ENCODE data around the gene ERICH6B.
"Not testable (repeated sequence)": the region's sequence is repeated elsewhere in the genome, so short reads cannot be mapped to it uniquely, and the experiment has no call there.

Gene ERICH6B

DNA sequence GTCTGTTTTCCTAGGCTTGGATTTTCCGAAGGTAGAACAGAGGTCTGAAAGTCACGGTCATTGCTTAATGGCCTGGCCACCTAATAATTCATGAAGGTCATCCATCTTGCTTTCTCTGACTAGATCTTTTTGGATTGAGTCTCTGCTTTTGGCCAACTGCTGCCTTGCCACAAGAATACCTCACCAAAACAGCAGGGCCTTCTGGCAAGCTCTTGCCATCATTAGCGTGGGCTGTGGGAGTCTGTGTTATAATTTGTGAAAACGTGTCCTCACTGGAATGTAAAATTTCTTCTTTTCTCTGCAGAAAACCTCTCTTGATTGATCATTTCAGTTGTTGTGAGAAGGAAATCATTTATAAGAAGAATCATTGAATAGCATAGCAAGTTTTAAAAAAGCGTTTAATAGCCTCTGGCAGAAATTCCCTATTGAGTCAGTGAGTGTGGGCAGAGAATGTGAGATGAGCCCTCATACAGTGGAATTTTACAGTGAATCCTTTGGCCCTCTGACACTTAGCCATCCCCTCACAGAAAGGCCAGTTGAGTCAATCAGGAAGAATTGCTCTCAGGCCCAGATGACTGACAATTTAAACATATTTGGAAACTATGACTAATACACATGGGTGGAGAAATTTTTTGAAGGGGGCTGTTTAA, 43.2 kb upstream of the ERICH6B start:
- no peak overlapping the region for H3K4me3 ChIP-seq (ENCODE audit: low read depth, low read length)
- no peaks in the 10 kb centered on the region for H3K36me3 ChIP-seq (ENCODE audit: control insufficient read depth, insufficient read depth, low read length)
- TF ChIP-seq, protein P1, sequence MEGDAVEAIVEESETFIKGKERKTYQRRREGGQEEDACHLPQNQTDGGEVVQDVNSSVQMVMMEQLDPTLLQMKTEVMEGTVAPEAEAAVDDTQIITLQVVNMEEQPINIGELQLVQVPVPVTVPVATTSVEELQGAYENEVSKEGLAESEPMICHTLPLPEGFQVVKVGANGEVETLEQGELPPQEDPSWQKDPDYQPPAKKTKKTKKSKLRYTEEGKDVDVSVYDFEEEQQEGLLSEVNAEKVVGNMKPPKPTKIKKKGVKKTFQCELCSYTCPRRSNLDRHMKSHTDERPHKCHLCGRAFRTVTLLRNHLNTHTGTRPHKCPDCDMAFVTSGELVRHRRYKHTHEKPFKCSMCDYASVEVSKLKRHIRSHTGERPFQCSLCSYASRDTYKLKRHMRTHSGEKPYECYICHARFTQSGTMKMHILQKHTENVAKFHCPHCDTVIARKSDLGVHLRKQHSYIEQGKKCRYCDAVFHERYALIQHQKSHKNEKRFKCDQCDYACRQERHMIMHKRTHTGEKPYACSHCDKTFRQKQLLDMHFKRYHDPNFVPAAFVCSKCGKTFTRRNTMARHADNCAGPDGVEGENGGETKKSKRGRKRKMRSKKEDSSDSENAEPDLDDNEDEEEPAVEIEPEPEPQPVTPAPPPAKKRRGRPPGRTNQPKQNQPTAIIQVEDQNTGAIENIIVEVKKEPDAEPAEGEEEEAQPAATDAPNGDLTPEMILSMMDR (IDR thresholded peaks at IDR 0.05) = no peak
- no peak overlapping the region for H3K27ac ChIP-seq
- no peak overlapping the region for H3K4me2 ChIP-seq (ENCODE audit: low read length)
- H3K79me2 ChIP-seq = no peaks in the 10 kb centered on the region
- H3K27me3 ChIP-seq (ENCODE audit: control insufficient read depth, insufficient read depth, low read length) = no peaks in the 10 kb centered on the region
- no peaks in the 10 kb centered on the region for H3K9me3 ChIP-seq (ENCODE audit: control insufficient read depth, low read length)
- no peak overlapping the region for H3K9ac ChIP-seq
- H3K4me1 ChIP-seq = no peaks in the 10 kb centered on the region
- H2AFZ ChIP-seq = no peak overlapping the region

DNA sequence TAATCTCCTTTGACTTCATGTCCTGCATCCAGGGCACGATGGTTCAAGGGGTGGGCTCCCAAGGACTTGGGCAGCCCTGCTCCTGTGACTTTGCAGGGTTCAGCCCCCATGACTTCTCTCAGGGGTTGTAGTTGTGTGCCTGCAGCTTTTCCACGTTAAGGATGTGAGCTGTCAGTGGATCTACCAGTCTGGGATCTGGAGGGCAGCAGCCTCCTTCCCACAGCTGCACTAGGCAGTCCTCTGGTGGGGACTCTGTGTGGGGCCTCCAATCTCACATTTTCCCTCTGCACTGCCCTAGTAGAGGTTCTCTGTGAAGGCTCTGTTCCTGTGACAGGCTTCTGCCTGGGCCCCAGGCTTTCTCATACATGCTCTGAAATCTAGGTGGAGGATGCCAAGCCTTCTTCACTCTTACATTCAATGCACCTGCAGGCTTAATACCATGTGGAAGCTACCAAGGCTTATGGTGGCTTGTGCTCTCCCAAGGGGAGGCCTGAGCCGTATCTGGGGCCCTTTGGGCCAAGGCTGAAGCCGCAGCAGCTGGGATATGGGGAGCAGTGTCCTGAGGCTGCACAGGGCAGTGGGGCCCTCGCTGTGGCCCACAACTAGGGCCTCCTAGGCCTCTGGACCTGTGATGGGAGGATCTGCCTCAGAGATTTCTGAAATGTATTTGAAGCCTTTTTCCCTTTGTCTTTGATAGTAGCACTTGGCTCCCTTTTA, 39.3 kb upstream of the ERICH6B start:
- no peaks in the 10 kb centered on the region for H3K79me2 ChIP-seq
- no peak overlapping the region for H2AFZ ChIP-seq
- no peak overlapping the region for H3K4me2 ChIP-seq (ENCODE audit: low read length)
- H3K4me1 ChIP-seq = no peaks in the 10 kb centered on the region
- H3K36me3 ChIP-seq (ENCODE audit: control insufficient read depth, insufficient read depth, low read length) = no peaks in the 10 kb centered on the region
- H3K4me3 ChIP-seq (ENCODE audit: low read depth, low read length) = no peak overlapping the region
- no peak overlapping the region for H3K9ac ChIP-seq
- H3K27me3 ChIP-seq (ENCODE audit: control insufficient read depth, insufficient read depth, low read length) = no peaks in the 10 kb centered on the region
- TF ChIP-seq, protein P1 (IDR thresholded peaks at IDR 0.05) = no peak
- no peaks in the 10 kb centered on the region for H3K9me3 ChIP-seq (ENCODE audit: control insufficient read depth, low read length)
- H3K27ac ChIP-seq = no peak overlapping the region

DNA sequence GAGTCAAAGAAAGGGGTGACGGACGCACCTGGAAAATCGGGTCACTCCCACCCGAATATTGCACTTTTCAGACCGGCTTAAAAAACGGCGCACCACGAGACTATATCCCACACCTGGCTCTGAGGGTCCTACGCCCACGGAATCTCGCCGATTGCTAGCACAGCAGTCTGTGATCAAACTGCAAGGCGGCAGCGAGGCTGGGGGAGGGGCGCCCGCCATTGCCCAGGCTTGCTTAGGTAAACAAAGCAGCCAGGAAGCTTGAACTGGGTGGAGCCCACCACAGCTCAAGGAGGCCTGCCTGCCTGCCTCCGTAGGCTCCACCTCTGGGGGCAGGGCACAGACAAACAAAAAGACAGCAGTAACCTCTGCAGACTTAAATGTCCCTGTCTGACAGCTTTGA, 29.7 kb upstream of the ERICH6B start:
- not testable (repeated sequence) for H3K9ac ChIP-seq; H3K4me1 ChIP-seq; H3K36me3 ChIP-seq (ENCODE audit: control insufficient read depth, insufficient read depth, low read length); H2AFZ ChIP-seq; H3K4me2 ChIP-seq (ENCODE audit: low read length); H3K27me3 ChIP-seq (ENCODE audit: control insufficient read depth, insufficient read depth, low read length); H3K79me2 ChIP-seq; H3K27ac ChIP-seq; H3K9me3 ChIP-seq (ENCODE audit: control insufficient read depth, low read length); H3K4me3 ChIP-seq (ENCODE audit: low read depth, low read length)

DNA sequence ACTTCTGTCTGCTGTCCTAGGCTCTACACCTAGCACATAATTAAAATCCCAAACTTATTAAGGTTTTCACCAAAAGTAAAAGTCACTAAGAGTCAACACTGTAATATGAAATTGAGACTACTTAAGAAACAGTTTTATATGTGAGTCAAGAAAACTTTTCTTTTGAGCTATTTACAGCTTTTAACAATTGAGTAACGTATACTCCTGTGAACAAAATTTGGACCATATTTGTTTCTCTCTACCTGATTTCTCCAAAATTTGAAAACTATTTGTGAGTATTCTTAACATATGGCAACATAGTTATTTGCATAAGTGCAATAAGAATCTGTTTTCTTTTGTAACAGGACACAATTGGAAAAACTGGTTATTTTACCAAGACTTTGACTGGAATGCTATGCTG, 26.6 kb upstream of the ERICH6B start:
- H3K36me3 ChIP-seq (ENCODE audit: control insufficient read depth, insufficient read depth, low read length); H3K4me2 ChIP-seq (ENCODE audit: low read length); H2AFZ ChIP-seq; H3K9ac ChIP-seq; H3K27me3 ChIP-seq (ENCODE audit: control insufficient read depth, insufficient read depth, low read length); H3K4me1 ChIP-seq; H3K79me2 ChIP-seq; H3K27ac ChIP-seq; H3K4me3 ChIP-seq (ENCODE audit: low read depth, low read length); H3K9me3 ChIP-seq (ENCODE audit: control insufficient read depth, low read length): not testable (repeated sequence)

DNA sequence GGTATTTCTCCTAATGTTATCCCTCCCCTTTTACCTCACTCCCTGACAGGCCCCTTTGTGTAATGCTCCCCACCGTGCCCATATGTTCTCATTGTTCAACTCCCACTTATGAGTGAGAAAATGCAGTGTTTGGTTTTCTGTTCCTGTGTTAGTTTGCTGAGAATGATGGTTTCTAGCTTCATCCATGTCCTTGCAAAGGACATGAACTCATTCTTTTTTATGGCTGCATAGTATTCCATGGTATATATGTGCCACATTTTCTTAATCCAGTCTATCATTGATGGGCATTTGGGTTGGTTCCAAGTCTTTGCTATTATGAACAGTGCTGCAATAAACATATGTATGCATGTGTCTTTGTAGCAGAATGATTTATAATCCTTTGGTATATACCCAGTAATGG, 19.8 kb upstream of the ERICH6B start:
- not testable (repeated sequence) for H3K9me3 ChIP-seq (ENCODE audit: control insufficient read depth, low read length); H3K4me2 ChIP-seq (ENCODE audit: low read length); H3K4me1 ChIP-seq; H2AFZ ChIP-seq; H3K9ac ChIP-seq; H3K79me2 ChIP-seq; H3K4me3 ChIP-seq (ENCODE audit: low read depth, low read length); H3K36me3 ChIP-seq (ENCODE audit: control insufficient read depth, insufficient read depth, low read length); H3K27me3 ChIP-seq (ENCODE audit: control insufficient read depth, insufficient read depth, low read length); H3K27ac ChIP-seq

DNA sequence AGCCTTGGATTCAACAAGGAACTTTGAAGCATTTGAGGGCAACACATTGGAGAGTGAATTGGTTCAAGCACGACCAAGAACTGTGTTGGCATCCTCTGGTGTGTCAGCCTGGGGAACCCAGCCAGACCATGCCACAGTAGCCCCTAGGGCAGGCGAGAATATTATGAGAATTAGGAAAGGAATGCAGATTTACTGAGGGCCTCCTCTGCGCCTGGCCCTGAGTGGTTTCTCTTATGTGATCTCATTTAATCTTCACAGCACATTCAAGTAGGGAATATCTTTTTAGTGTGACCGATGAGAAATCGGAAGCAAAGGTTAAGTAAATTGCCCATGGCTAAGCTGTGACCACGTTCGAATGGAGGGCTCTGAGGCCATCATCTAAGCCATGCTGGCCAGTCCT, 15.3 kb upstream of the ERICH6B start:
- no peak overlapping the region for H3K4me3 ChIP-seq (ENCODE audit: low read depth, low read length)
- no peaks in the 10 kb centered on the region for H3K4me1 ChIP-seq
- no peaks in the 10 kb centered on the region for H3K9me3 ChIP-seq (ENCODE audit: control insufficient read depth, low read length)
- H3K9ac ChIP-seq = no peak overlapping the region
- H3K27me3 ChIP-seq (ENCODE audit: control insufficient read depth, insufficient read depth, low read length) = no peaks in the 10 kb centered on the region
- TF ChIP-seq, protein P1 (IDR thresholded peaks at IDR 0.05) = no peak
- H3K36me3 ChIP-seq (ENCODE audit: control insufficient read depth, insufficient read depth, low read length) = no peaks in the 10 kb centered on the region
- no peak overlapping the region for H2AFZ ChIP-seq
- H3K27ac ChIP-seq = no peak overlapping the region
- H3K4me2 ChIP-seq (ENCODE audit: low read length) = no peak overlapping the region
- no peaks in the 10 kb centered on the region for H3K79me2 ChIP-seq
